ENCODE data around the gene S100A4.
"Not testable (repeated sequence)": the region's sequence is repeated elsewhere in the genome, so short reads cannot be mapped to it uniquely, and the experiment has no call there.

Gene S100A4

DNA sequence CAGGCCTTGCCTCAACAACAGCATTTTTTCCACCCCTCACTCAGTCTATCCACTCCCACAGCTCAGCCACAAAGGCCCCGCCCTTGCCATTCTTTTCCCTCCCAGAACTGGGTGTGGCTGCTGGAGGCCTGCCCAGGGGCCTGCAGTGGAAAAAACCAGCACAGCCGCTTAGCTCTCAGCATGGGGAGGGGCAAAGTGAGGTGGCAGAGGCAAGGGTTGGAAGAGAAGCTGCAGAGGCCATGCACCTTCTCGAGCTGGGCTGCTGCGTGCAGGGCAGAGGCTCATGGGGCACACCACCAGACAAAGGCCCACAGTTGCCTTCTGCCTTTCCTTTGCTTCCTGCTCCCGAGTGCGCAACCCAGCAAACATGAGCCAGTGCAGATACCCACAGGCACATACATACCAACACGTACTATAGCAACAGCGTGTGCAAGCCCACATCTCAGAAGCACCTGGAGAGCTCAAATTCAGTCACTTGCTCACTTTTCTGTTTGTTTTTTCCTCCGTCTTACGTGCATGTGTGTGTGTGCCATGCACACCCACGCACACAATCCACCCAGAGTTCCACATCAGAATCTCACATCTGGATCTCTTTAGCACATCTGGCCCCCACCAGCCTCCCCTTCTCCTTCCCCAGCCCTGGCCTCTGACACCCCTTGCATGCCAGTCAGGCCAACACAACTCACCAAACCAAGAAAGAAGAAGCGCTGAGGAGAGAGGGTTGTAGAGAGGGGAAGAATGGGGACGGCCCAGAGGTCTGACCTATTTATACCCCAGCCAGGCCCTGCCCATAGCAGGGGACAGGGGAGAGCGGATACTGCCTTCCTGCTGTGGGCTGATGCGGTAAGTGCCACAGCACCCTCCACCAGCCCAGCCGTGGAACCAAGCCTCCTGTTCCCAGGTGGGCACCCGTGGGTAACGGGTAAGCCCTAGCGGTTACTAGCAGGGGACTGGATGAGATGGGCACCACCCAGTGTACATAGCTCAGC is at the start of gene S100A4:
S100A4 (minus strand) TSS at position 740 of the 989 bp plus-strand sequence. CDS start 1,012 bp downstream, outside the sequence.
- peak; percentile 99 for DNase-seq

DNA sequence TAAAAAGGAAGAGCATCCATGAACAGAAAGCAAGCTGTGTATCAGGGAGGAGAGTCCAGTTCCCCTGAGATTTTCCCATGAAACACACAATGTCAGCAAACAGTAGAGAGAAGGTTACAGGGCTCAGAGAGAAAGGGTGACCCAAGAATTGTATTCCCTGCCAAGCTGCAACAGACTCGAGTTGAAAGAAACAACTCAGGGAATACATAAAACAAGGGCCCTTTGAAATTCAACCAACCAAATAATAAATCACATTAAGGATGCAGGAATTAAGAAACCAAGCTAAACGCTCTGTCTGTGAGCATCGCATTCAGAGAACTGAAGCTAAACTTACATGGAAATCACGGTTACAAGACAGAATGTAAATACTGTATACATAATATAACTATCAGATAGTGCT is 47.1 kb upstream of the S100A4 start:
- DNase-seq: no peak

DNA sequence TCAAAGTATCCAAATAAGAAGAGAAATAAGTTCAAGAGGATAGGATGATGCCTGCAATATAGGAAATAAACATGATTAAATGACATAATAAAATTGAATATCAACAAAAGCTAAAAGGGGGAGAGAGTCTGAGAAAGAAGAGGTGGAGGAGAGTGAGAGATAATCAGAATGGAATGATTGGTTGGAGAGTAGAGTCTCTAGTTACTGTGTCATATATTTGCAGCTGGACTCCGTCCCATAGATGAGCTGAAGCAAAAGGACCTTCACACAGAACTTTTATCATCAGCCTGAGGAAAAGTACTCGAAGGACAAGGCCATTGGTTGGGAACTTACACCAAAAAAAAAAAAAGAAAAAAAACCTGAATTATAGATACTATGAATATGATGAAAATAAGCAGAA is 42.9 kb upstream of the S100A4 start:
- DNase-seq: no peak

DNA sequence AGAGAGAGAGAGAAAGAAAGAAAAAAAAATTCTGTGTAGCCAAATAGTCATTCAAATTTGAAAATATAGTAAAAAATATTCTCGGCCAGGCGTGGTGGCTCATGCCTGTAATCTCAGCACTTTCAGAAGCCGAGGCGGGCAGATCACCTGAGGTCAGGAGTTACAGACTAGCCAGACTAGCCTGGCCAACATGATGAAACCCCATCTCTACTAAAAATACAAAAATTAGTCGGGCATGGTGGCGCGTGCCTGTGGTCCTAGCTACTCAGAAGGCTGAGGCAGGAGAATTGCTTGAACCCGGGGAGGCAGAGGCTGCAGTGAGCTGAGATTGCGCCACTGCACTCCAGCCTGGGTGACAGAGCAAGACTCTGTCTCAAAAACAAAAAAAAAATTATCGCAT is 42.4 kb upstream of the S100A4 start:
- DNase-seq: not testable (repeated sequence)

DNA sequence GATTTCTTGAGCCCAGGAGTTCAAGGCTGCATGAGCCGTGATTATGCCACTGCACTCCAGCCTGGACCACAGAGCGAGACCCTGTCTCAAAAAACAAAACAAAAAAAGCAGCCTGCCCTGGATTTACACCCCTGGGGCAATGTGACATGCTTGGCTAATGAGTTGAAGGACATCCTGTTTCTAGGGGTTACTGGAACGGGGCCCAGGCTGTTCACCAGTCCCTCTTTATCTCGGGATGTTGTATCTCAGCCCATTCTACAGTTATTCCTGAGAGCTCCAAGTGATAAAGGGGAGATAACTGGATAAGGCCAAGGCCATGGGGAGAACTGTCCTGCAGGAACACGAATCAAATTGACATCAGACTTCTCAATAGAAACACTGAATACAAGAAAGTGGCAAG is 41.7 kb upstream of the S100A4 start:
- no peak for DNase-seq

DNA sequence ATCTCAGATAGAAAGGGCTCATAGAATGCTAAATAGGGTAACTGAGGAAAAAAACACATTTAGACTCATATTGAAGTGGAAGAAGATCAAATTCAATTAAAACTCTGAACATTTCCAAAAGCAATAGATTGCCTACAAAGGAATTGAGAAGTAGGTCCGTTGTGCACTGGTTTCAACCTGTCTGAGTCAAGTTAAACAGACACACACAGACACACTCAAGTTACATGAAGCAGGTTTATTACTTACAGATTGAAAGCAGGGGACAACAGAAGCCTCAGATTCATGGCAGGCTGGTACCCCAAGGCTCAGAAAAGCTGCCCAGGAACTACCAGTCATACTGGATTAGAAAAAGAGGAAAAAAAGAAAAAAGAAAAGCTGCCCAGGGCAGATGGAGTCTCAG is 40.7 kb upstream of the S100A4 start:
- DNase-seq: no peak

DNA sequence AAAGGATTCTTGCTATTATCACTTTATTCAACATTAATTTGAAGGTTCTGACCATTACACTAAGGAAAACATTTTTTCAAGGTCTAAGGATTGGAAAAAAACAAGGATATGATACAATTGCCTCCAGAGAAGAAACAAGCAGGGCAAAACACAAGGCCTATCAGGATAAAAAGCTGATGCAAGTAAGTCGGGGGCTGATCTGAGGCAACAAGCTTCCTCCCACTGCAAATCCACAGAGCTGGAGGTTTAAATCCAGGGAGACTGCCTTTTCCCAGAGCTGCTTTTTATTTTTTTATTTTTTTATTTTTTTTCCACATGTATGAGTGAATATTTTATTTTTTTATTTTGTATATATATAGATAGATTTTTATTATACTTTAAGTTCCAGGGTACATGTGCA is 39.4 kb upstream of the S100A4 start:
- DNase-seq: no peak

DNA sequence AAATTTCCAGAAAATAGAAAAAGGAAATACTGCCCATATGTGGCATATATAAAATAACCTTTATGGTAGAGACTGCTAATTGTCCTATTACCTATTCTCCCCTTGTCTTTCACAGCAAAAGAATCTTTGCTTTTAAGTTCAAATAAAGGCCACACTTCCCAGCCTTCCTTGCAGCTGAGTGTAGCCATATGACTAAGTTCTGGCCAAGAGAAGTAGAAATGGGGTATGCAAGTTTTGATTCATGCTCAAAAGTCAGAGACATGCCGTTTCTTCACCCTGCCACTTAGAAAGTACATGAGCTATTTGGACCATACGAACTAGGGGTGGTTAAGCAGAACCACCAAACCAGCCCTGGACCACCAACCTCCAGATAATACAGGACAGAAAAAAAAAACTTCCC is 38.4 kb upstream of the S100A4 start:
- no peak for DNase-seq

DNA sequence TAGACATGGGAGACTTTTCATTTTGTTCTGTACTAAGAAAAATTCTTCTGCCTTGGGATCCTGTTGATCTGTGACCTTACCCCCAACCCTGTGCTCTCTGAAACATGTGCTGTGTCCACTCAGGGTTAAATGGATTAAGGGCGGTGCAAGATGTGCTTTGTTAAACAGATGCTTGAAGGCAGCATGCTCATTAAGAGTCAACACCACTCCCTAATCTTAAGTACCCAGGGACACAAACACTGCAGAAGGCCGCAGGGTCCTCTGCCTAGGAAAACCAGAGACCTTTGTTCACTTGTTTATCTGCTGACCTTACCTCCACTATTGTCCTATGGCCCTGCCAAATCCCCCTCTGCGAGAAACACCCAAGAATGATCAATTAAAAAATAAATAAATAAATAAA is 37.9 kb upstream of the S100A4 start:
- DNase-seq: not testable (repeated sequence)

DNA sequence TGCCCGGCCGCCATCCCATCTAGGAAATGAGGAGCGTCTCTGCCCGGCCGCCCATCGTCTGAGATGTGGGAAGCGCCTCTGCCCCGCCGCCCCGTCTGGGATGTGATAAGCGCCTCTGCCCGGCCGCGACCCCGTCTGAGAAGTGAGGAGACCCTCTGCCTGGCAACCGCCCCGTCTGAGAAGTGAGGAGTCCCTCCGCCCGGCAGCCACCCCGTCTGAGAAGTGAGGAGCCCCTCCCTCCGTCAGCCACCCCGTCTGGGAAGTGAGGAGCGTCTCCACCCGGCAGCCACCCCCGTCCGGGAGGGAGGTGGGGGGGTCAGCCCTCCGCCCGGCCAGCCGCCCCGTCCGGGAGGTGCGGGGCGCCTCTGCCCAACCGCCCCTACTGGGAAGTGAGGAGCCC is 37.2 kb upstream of the S100A4 start:
- DNase-seq: not testable (repeated sequence)

DNA sequence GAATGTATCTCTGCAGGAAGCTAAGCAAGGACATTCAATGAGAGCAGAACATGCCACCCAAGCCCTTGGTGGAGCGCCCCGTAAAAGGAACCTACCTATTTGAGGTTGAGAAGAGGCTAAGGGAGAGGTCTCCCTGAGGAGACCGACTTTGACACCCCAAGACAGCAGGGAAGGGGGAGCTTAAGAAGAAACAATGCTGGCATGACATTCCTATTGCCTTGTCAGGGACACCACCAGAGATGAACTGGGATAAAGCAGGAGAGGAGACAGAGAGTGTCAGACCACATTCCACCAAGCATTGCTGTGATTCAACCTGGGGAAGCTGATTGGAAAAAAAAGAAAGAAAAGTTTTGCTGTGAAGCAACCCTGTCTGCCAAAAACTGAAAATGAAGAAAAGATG is 33.3 kb upstream of the S100A4 start:
- no peak for DNase-seq

DNA sequence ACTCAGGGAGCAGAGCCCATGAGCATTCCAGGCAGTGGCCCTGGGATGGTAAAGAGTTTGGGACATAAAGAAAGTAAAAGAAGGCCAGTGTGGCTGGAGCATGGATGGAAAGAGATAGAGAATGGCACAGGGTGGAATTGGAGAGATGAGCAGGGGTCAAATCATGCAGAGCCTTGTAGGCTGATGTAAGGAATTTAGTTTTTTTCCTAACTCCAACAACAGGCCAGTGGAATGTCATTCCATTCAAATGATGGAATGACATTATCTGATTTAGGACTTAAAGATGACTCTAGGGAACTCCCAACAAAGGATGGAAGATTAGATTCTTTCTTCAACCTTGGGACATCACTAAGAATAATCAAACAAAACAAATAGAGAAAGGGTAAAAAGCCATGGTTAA is 32.9 kb upstream of the S100A4 start:
- no peak for DNase-seq

DNA sequence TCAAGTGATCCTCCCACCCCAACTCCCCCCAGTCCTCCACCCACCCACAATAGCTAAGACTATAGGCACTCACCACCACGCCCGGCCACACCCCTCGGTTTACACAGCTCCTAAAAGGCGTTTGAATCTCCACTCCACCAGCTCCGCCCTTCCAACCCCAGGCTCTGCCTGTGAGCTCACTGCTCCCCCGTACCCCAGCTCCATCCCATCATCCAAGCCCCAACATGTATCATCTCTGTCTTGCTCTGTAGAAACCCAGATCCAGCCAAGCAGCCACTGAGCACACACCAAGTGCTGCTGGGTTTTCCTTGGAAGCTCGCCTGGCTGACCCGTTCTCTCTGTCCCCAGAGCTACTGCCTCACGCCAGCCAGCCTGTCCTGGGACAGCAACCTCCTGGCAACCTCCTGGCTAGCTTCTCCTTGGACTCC is 32.0 kb upstream of the S100A4 start:
- peak; percentile 32 for DNase-seq

DNA sequence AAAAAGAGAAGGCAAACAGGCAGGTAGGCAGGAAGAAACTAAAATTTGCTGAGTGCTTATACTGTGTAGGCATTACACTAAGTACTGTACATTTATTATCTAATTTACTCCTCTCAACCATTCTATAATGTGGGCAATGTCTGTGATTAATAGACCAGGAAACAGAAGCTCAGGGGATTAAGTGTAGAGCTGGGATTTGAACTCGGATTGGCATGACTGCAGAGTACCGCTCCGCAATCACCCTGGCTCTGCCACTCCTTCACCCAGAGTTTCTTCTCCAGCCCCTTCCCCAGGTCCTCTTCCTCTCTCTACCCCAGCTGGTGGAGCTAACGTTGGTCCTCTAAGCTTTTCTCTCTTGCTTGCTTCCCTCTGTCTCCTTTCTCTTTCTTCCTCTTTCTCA is 31.5 kb upstream of the S100A4 start:
- DNase-seq: no peak

DNA sequence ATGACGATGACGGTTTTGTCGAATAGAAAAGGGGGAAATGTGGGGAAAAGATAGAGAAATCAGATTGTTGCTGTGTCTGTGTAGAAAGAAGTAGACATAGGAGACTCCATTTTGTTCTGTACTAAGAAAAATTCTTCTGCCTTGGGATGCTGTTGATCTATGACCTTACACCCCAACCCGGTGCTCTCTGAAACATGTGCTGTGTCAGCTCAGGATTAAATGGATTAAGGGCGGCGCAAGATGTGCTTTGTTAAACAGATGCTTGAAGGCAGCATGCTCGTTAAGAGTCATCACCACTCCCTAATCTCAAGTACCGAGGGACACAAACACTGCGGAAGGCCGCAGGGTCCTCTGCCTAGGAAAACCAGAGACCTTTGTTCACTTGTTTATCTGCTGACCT is 29.9 kb upstream of the S100A4 start:
- not testable (repeated sequence) for DNase-seq

DNA sequence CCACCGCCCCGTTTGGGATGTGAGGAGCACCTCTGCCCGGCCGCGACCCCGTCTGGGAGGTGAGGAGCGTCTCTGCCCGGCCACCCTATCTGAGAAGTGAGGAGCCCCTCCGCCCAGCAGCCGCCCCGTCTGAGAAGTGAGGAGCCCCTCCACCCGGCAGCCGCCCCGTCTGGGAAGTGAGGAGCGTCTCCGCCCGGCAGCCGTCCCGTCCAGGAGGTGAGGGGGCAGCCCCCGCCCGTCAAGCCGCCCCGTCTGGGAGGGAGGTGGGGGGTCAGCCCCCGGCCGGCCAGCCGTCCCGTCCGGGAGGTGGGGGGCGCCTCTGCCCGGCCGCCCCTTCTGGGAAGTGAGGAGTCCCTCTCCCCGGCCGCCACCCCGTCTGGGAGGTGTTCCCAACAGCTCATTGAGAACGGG is 29.5 kb upstream of the S100A4 start:
- DNase-seq: not testable (repeated sequence)

DNA sequence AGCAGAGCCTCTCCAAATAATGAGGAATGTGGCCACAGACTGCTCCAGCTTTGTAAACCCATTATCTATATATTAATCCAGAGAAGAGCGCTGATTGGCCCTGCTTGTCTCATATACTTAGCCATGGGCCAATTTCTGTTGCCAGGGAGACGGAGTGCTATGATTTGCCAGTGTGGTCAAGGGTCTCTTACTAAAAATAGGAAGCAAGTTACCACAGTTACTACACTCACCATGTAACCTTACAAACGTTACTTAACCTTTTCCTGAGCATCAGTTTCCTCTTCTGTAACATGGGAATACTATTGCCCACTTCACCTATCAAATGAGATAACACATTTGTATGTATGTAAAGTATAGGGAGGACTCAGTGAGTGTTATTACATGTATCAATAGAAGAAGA is 27.7 kb upstream of the S100A4 start:
- no peak for DNase-seq

DNA sequence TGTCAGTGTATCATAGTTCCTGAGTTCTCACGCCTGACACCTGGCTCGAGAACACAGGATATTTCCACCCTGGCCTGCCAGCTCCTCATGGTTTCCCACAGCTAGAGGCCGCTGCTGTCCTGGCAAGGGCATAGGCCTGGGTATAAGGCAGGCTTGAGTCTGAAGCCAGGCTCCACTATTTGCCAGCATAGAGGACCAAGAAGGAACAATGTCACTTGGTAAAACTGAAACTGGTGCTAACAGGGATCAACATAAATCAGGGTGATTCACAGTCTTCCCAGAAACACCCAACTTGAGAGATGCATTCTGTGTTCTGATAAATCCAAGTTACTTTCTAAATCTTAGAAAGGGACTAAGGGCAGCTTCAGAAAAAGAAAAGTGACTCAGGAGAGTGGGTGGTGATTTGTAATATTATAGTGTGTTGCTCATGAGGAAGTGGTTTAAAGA is 27.0 kb upstream of the S100A4 start:
- peak; percentile 83 for DNase-seq

DNA sequence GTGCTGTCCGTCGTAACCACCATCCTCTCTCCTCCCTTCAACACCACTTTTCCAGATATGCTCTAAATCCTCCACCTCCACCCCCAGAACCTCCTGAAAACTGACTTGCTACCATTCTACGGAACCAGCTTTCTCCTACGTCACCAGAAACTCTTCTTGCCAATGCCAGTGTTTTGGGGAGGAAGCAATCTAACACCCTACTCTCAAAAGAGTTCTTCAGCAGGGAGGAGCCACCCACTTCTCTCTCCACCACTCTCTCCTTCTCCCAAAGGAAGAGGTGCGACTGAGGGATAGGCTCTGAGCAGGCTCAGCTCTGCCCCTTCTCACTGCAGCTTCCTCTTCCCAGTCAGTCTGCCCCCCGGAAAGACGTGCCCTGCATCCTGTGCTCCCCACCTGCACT is 26.1 kb upstream of the S100A4 start:
- no peak for DNase-seq

DNA sequence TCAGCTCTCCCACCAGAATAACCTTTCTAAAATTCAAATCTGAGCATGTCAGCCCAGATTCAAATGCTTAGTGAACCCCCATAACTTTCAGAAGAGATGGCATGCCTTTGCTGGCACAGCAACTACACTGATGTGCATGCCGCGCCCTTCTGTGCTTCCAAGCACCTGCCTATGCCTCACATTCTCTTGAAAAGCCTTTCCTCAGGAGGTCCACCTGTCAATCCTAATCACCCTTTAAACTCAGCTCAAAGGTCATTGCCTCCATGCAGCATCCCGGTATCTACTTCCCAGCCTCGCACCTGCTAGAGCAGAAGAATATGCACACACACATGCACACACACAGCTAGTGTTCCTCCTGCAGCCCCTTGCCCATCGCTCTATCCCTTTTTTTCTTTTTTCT is 25.3 kb upstream of the S100A4 start:
- DNase-seq: no peak

DNA sequence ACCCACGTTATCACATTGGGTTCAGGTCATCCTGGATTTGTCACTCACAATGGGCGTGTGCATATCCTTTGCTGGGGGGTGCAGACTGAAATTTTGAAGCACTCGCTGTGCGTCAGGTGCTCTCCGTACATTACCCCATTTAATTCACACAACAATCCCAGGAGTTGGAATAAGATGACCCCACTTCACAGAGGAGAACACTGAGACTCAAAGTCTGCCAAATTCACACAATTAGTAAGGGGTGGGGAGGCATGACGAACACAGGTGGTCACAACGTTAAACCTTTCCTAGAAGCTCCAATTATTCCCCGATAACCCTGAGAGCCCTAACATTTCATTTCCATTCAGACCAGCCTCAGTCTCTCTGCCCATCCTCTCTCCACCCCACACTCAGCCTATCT is 23.9 kb upstream of the S100A4 start:
- DNase-seq: no peak

DNA sequence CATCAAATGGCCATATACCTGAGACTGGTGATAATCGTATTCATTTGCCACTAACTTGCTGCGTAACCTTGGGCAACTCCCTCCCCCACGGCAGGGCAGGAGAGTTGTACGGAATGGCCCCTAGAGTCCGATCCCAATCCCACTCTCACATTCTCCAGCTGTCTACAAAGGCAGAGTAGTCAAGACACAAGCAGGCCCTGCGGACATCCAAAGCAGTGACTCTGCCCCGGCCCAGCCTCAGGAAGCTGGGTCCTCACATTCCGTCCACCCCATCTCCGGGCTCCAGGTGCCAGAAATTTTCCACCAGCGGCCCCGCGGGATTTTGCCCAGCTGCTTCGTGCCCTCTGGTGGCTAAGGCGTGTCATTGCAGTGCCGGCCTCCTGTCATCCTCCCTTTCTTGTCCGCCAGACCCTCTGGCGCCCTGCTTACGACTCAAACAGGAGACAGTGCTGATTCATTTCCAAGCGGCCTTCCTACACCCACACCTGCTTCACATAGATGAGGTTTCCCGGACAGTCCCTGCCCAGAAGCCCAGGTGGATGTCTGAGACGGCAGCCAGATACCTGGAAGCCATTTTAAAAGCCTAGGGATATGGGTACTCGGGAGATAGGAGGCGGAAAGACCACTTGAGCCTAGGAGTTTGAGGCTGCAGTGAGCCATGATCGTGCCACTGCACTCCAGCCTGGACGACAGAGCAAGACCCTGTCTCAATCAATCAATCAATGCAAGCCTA is 22.9 kb upstream of the S100A4 start:
- DNase-seq: peak; percentile 89

DNA sequence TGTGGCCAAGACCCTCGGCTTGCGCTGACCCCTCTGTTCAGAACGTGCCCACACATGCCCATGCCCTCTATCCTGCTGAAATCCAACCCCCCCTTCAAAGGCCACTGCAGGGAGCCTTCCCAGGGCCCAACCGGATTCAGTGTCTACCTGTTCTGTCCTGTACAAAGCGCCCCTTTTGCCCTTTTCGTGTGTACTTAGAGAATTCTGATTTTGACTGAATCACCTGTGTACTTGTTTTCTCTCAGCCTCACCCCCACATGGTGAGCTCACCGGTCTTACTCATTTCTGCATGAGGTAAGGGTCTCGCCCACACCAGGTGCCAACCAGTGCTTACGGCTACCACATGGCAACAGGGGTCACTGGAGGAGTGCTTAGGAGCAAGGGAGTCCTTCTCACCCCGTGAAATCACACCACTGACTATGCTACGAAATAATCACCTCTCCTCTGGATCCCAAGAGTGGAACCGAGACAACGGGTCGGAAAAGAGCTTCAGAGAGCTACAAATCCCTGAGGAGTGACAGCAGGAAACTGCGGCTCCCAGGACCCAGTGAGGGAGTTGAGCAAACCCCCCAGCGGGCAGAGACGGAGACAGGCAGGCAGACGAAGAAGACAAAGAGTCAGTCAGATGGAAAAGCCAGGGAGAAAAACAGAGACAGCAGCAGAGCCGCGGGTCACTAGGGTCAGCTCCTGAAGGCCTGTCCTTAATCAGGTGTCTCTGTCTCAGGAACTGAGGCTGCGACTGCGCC is 22.2 kb upstream of the S100A4 start:
- DNase-seq: no peak
